Measurements from ENCODE around the gene CXXC5.

GRCh38 chr5:139668924-139669661 is 20.9 kb downstream of the CXXC5 start:
- TF ChIP-seq CTCF (IDR thresholded peaks at IDR 0.05): no peak
- no peak for TF ChIP-seq POLR2A (IDR thresholded peaks at IDR 0.05)
